Endothelial cell of umbilical vein (primary cell): Measurements from ENCODE around the gene CD2AP. TPM values are rescaled to one million over a fixed set of nuclear protein-coding genes. Genes with fewer than 3 reads are reported as not detected.

Experiments used
- BruUV-seq: library from RNA; stranded (reverse); fragments of 400-500 nt; replicated peaks from 2 replicates; lab custom pipeline; 2021; lab: Mats Ljungman, UMichigan
- CTCF ChIA-PET: fragments of 300-600, 350-600 bp; sonication (Branson Sonifier 250); formaldehyde crosslinking; loops from one replicate; lab custom pipeline; 2021; ENCODE audit warnings: antibody characterized with exemption, inconsistent platforms; lab: Charles Lee
- POLR2A ChIA-PET: fragments of 300-600, 350-600 bp; sonication (Branson Sonifier 250); formaldehyde crosslinking; loops from one replicate; lab custom pipeline; 2021; ENCODE audit warnings: antibody characterized with exemption, inconsistent platforms; lab: Charles Lee
- DNase-seq: peaks from one replicate; pipeline ENCODE4 v3.0.0-alpha.2; 2011; ENCODE audit warnings: low read depth, low spot score
- FAIRE-seq: peaks from 2 replicates; lab custom pipeline; 2011; peaks lifted over from hg19 to GRCh38; lab: Jason Lieb, UNC
- H2AFZ ChIP-seq: 2 replicates; pipeline ENCODE4 v1.6.0; 2012; ENCODE audit warnings: low read depth, low read length, control low read depth, inconsistent platforms
- H3K27ac ChIP-seq: 2 replicates; pipeline ENCODE4 v1.5.1; 2011; ENCODE audit warnings: low read depth, mild to moderate bottlenecking, control low read depth, low read length, moderate library complexity; ENCODE audit not compliant: insufficient read depth
- H3K27me3 ChIP-seq, 2 experiments: 2 replicates each; pipeline versions ENCODE4 v1.6.0 to v1.6.1; 2011; ENCODE audit warnings: low read length in 2 of 2, mixed read lengths in 1 of 2; ENCODE audit not compliant: control insufficient read depth in 2 of 2, insufficient read depth in 2 of 2
- H3K36me3 ChIP-seq, 2 experiments: 2 replicates in 1 of 2; 3 replicates in 1 of 2; pipeline ENCODE4 v1.5.1; 2011; ENCODE audit warnings: low read length in 2 of 2, mild to moderate bottlenecking in 1 of 2, moderate library complexity in 1 of 2; ENCODE audit not compliant: control insufficient read depth in 2 of 2, insufficient read depth in 2 of 2; ENCODE audit errors: extremely low read depth in 1 of 2
- H3K4me1 ChIP-seq: 3 replicates; pipeline ENCODE4 v1.5.1; 2011; ENCODE audit warnings: mild to moderate bottlenecking, low read length; ENCODE audit not compliant: control insufficient read depth, insufficient read depth; ENCODE audit errors: extremely low read depth
- H3K4me2 ChIP-seq: 2 replicates; pipeline ENCODE4 v1.6.1; 2011; ENCODE audit warnings: low read length, control low read depth, mixed read lengths; ENCODE audit not compliant: insufficient read depth
- H3K4me3 ChIP-seq, 3 experiments: fragments of 200-600 bp in 1 of 3; sonication (generic), shearing (Covaris generic) in 1 of 3; replicated peaks in 1 of 3; 2 replicates each; pipeline ENCODE4 v1.5.1; 2011 to 2016; ENCODE audit warnings: control low read depth in 3 of 3, low read length in 3 of 3, mild to moderate bottlenecking in 2 of 3, inconsistent platforms in 1 of 3, low read depth in 1 of 3, moderate library complexity in 1 of 3; ENCODE audit not compliant: insufficient read depth in 1 of 3
- H3K79me2 ChIP-seq: 2 replicates; pipeline ENCODE4 v1.6.0; 2012; ENCODE audit warnings: low read length, inconsistent platforms; ENCODE audit not compliant: control insufficient read depth, insufficient read depth
- H3K9ac ChIP-seq: replicated peaks from 2 replicates; pipeline ENCODE3; 2011; ENCODE audit warnings: low read length, control low read depth; ENCODE audit not compliant: insufficient read depth; ENCODE audit errors: extremely low read depth
- H3K9me1 ChIP-seq: replicated peaks from 3 replicates; pipeline ENCODE4 v1.6.0; 2011; ENCODE audit warnings: mild to moderate bottlenecking, low read length; ENCODE audit not compliant: control insufficient read depth, insufficient read depth; ENCODE audit errors: extremely low read depth
- H3K9me3 ChIP-seq: replicated peaks from 2 replicates; pipeline ENCODE4 v1.5.1; 2012; ENCODE audit warnings: low read length, inconsistent platforms; ENCODE audit not compliant: control insufficient read depth, insufficient read depth
- H4K20me1 ChIP-seq: replicated peaks from 2 replicates; pipeline ENCODE3; 2011; ENCODE audit warnings: mild to moderate bottlenecking, low read length; ENCODE audit not compliant: control insufficient read depth, insufficient read depth; ENCODE audit errors: extremely low read depth
- EZH2 ChIP-seq: IDR thresholded peaks from 2 replicates; pipeline ENCODE4 v1.6.1; 2012; ENCODE audit warnings: borderline replicate concordance, low read depth, mild to moderate bottlenecking, moderate library complexity, low read length, inconsistent platforms; ENCODE audit not compliant: severe bottlenecking
- FOS ChIP-seq: IDR thresholded peaks from 2 replicates; pipeline ENCODE4 v1.6.1; 2011; ENCODE audit warnings: mild to moderate bottlenecking, low read length, moderate library complexity, borderline replicate concordance; ENCODE audit not compliant: insufficient read depth
- GATA2 ChIP-seq: IDR thresholded peaks from 2 replicates; pipeline ENCODE4 v1.7.0; 2011; ENCODE audit warnings: low read depth, mild to moderate bottlenecking, moderate library complexity, mixed read lengths, low read length; ENCODE audit not compliant: insufficient read length, insufficient read depth
- JUN ChIP-seq: IDR thresholded peaks from 2 replicates; pipeline ENCODE4 v1.6.1; 2011; ENCODE audit warnings: borderline replicate concordance, low read depth; ENCODE audit not compliant: insufficient read length, insufficient read depth
- MAX ChIP-seq: IDR thresholded peaks from 2 replicates; pipeline ENCODE4 v1.6.1; 2011; ENCODE audit not compliant: insufficient read depth, insufficient read length
- MYC ChIP-seq: IDR thresholded peaks from one replicate; pipeline ENCODE4 v1.6.1; 2011; ENCODE audit warnings: mild to moderate bottlenecking, low read depth, low read length
- POLR2A ChIP-seq: IDR thresholded peaks from 2 replicates; pipeline ENCODE4 v1.6.1; 2012; ENCODE audit warnings: low read depth, mild to moderate bottlenecking, control low read depth, low read length
- POLR2AphosphoS5 ChIP-seq: IDR thresholded peaks from 2 replicates; pipeline ENCODE4 v1.6.1; 2012; ENCODE audit warnings: low read depth, mild to moderate bottlenecking, control low read depth, low read length, moderate library complexity; ENCODE audit not compliant: insufficient read depth
- dilution Hi-C: fragments of 300-500 bp; cut with MboI; formaldehyde crosslinking; loops from one replicate; pipeline ENCODE4 v1.15.0; 2019; ENCODE audit warnings: low sequenced_read_pairs; ENCODE audit not compliant: extremely low pct_ligation_motif_present
- intact Hi-C: fragments of 100-400 bp; cut with micrococcal nuclease; formaldehyde crosslinking; loops from one replicate; pipeline ENCODE4 v1.10.0; 2022
- polyA plus RNA-seq, 4 experiments: library from polyadenylated mRNA; depleted of rRNA in 3 of 4; stranded (reverse) in 3 of 4; unstranded in 1 of 4; fragments of >200 nt; gene quantifications; 2 replicates each; pipeline versions ENCODE4 v1.2.1 to v1.2.3, GENCODE V29; 2011 to 2012; ENCODE audit warnings: missing spikeins in 1 of 4
- total RNA-seq: library from RNA; stranded (reverse); gene quantifications from 2 replicates; pipeline ENCODE4 v1.2.3, GENCODE V29; 2021
- TF ChIP-seq, protein P1 (sequence below), 2 donors: IDR thresholded peaks; 1 replicate in 1 of 2; 2 replicates in 1 of 2; pipeline ENCODE4 v1.5.1; 2011; ENCODE audit warnings: low read length in 2 of 2, mild to moderate bottlenecking in 2 of 2, moderate library complexity in 2 of 2, control low read depth in 1 of 2, inconsistent platforms in 1 of 2, low read depth in 1 of 2; ENCODE audit not compliant: insufficient read depth in 1 of 2; ENCODE audit errors: extremely low read depth in 1 of 2

Gene CD2AP
- total and polyA plus RNA-seq, 2 donors (not counting 3 experiments of a cell fraction or from before 2014, with no cell fraction given), result 4.2 to 39.8 TPM

DNA sequence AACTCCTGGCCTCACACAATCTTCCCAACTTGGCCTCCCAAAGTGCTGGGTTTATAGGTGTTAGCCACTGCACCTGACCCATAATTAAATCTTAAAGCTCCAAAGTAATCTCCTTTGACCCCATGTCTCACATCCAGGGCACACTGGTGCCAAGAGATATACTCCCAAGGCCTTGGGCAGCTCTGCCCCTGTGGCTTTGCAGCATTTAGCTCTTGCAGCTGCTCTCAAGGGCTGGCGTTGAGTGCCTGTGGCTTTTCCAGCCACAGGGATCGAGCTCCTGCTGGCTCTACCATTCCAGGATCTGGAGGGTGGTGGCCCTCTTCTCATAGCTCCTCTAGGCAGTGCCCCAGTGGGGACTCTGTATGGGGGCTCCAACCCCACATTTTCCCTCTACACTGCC is 49.3 kb upstream of the CD2AP start:
- no peaks in the 10 kb centered on the region for H3K9me3 ChIP-seq
- H3K4me1 ChIP-seq, result no peaks in the 10 kb centered on the region
- H3K27ac ChIP-seq, result no peak overlapping the region
- ChIA-PET POLR2A (no interaction called here), CTCF (no interaction called here)
- FAIRE-seq (no peak), DNase-seq (no peak)
- no peaks in the 10 kb centered on the region for H3K79me2 ChIP-seq
- H4K20me1 ChIP-seq, result no peaks in the 10 kb centered on the region
- no peak overlapping the region for H3K4me3 ChIP-seq
- BruUV-seq, result no TSS peak
- no peaks in the 10 kb centered on the region for H3K9me1 ChIP-seq
- TF ChIP-seq EZH2 (no peak), MYC (no peak)
- intact Hi-C loops, result no loop called here
- H3K9ac ChIP-seq, result no peak overlapping the region
- dilution Hi-C loops, result no loop called here
- peaks cover 0 to 2% of the 10 kb centered on the region in 2 experiments for H3K27me3 ChIP-seq
- H2AFZ ChIP-seq, result no peak overlapping the region
- no peaks in the 10 kb centered on the region for H3K36me3 ChIP-seq
- no peak overlapping the region for H3K4me2 ChIP-seq

- H2AFZ ChIP-seq, result no peak overlapping the region
- H3K9me3 ChIP-seq, result no peaks in the 10 kb centered on the region
- no peaks in the 10 kb centered on the region for H3K9me1 ChIP-seq
- TF ChIP-seq MYC (no peak), POLR2A (no peak), FOS (no peak), JUN (no peak), GATA2 (no peak), EZH2 (no peak), POLR2AphosphoS5 (no peak), MAX (no peak)
- TF ChIP-seq, protein P1, sequence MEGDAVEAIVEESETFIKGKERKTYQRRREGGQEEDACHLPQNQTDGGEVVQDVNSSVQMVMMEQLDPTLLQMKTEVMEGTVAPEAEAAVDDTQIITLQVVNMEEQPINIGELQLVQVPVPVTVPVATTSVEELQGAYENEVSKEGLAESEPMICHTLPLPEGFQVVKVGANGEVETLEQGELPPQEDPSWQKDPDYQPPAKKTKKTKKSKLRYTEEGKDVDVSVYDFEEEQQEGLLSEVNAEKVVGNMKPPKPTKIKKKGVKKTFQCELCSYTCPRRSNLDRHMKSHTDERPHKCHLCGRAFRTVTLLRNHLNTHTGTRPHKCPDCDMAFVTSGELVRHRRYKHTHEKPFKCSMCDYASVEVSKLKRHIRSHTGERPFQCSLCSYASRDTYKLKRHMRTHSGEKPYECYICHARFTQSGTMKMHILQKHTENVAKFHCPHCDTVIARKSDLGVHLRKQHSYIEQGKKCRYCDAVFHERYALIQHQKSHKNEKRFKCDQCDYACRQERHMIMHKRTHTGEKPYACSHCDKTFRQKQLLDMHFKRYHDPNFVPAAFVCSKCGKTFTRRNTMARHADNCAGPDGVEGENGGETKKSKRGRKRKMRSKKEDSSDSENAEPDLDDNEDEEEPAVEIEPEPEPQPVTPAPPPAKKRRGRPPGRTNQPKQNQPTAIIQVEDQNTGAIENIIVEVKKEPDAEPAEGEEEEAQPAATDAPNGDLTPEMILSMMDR (IDR thresholded peaks at IDR 0.05; ENCODE audit: extremely low read depth in 1 of 2, insufficient read depth in 1 of 2, low read depth in 1 of 2, low read length in 2 of 2), result no peak
- H3K4me1 ChIP-seq, result no peaks in the 10 kb centered on the region
- POLR2A ChIA-PET, result interaction anchor here (0.6 kb wide), 1 partner anchor 186 kb away, joined by 3 read pairs; no protein-coding TSS in a partner anchor
- FAIRE-seq (no peak), DNase-seq (no peak)
- no peaks in the 10 kb centered on the region for H3K79me2 ChIP-seq
- H3K4me2 ChIP-seq, result no peak overlapping the region
- dilution Hi-C loops, result no loop called here
- no peak overlapping the region for H3K9ac ChIP-seq
- no peaks in the 10 kb centered on the region for H4K20me1 ChIP-seq
- no peaks in the 10 kb centered on the region for H3K36me3 ChIP-seq
- peaks cover 0 to 2% of the 10 kb centered on the region in 2 experiments for H3K27me3 ChIP-seq
- CTCF ChIA-PET, result no interaction called here
- no peak overlapping the region for H3K27ac ChIP-seq
- BruUV-seq, result no TSS peak
- intact Hi-C loops, result no loop called here
- H3K4me3 ChIP-seq, result no peak overlapping the region
These were observed 48.6 kb upstream of the CD2AP start for GRCh38 chr6:47428746-47429664.
